Stimulated activated CD8-positive, alpha-beta memory T cell treated with anti-CD3 and anti-CD28 coated beads, Interleukin-7, amount 100 ng/mL, for 1 hour (primary cell): ENCODE data around the gene EGLN1.

Experiments
- DNase-seq, 2 donors: peaks; one replicate each; pipeline ENCODE4 v3.0.0-alpha.2; 2020; ENCODE audit warnings: low read depth in 2 of 2

Gene EGLN1

DNA sequence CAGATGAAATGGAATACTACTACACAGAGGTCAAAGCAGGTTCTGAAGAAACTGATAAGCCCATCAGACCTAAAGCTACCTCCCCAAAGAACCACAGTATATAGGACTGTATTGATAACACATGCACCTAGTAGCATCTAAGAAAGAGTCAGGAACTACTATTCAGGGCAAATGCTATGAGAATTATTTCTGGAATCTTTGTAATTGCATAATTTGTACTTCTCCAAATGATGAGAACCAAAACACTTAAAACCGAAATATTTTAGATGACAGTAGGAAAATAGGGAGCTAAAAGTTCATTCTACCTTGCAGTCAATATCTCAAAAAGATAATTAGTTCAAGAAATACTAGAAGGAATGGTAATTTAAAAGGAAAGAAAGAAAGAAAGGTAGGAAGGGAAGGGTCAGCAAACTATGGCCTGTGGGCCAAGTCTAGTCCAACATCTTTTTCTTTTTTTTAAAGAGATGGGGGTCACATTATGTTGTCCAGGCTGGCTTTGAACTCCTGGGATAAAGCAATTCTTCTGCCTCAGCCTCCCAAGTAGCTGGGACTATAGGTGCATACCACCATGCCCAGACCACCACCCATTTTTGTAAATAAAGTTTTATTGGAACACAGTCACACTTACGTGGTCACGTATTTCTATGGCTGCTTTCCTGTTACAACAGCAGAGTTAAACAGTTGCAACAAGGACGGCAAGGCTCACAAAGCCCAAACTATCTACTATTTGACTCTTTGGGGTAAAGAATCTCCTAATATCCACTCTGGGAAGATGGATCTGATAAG, 24.0 kb downstream of the EGLN1 start:
- DNase-seq: no peak

DNA sequence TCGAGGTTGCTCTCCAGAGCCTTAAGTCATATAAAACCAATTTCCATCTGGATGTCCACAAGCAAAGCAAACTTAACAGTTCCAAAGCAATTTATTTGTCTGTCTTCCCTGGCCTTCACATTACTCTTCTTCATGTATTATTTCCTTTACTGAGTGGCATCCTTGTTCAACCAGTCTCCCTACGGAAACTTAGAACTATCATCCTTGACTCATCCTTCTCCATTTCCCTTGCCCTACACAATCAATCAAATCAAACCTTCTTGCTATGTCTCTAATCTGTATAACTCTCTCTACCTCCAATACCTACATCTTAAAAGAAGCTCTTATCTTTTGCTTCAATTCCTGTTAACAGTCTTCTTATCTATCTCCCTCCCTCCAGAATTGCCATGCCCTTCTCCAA, 25.4 kb downstream of the EGLN1 start:
- no peak for DNase-seq

DNA sequence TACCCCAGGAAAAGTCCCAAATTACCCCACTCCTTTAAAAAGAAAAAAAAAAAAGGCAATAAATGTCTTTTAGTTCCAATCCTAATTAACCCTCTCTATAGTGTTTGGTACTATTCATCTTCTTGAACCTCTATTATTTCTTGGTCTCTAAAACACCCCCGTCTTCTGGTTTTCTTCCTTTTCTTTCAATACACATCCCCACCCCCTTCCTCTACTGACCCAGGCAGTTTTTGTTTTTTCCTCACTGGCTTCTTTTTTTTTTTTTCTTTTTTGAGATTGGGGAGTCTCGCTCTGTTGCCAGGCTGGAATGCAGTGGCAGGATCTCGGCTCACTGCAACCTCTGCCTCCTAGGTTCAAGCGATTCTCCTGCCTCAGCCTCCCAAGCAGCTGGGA, 26.1 kb downstream of the EGLN1 start:
- DNase-seq: no peak

DNA sequence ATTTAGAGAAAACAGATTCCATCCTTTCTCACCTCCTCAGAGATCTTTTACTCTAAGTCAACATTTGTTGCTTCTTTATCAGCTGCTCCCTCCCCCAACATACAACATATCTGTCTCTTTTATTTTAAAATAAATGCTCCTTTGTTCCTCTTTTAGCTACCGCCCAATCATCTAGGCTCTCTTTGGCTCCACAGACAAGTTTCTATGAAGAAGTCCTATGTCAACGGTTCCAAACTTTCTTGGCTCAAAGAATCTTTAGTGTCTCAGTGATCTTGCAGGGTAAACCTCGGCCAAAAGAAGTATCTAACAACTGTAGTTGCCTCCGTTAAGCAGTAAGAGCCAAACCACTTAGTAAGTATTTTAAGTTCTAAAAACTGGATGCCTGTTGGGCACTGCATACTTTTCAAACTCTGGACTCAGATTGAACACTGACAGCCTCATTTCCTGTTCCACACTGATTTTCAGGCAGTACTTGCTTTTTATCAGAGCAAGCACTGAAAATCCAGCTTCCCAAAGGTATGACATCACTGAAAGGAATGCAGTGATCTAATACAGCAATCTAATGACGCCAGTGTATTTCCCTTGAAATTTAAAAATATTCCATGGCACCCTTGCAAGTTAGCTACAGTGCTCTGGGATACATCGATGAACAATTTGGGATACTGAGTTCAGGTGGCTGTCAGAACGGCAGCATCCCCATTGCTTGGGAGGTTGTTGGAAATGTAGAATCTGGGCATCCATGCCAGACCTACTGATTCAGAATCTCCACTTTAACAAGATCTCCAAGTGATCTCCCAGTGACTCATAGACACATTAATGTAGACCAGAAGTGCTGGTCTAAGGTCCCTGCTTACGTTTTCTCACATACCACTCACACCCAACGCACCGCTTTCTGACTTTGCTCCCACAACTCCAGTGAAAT, 26.8 kb downstream of the EGLN1 start:
- DNase-seq: no peak

DNA sequence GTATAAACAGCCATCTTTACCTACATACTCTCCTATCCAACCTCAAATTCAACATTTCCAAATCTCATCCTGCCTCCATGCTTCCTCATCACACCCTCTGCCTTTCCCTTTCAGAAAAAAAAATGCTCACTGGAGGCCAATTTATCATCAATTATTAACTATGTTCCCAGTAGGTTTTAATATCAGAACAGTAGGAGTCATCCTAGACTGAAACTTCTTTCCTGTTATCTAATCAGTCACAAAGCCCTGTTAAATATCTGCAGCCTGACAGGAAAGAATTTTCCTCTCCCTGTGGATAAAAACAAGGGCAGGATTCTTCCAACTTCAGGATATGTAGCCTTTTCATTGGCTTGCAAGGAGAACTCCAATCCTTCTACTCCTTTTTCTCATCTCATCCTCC, 28.4 kb downstream of the EGLN1 start:
- DNase-seq: no peak

DNA sequence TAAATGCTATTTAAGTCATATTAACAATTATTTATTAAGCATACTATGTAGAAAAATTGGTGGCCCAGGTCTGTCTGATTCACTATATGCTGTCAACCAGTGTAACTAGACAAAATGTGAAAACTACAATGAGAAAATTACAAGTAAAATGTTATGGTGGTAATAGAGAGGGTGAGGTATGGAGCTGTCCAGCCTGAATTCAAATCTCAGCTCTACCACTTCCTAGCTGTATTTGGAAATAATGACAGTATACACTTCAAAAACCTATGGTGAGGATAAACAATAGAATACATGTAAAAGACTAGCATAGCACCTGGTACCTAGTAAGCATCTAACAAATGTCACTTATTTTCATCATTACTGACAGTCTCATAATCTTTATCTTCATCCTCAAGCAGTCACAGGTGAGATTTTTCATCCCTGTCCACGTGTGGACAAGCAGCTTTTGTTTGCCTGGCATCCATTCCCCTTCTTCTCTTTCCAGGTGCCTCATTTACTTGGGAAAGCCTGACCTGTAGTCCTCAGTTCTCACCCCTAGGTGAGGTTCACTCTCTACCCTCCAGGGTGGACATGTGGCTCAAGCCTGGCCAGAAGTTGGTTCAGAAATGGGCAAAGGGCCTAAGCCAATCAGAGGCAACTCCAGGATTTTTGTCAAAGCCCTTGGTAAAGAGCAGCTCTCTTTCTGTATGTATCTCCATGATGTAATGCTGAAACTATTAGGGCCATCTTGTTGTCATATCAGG, 29.5 kb downstream of the EGLN1 start:
- no peak for DNase-seq

DNA sequence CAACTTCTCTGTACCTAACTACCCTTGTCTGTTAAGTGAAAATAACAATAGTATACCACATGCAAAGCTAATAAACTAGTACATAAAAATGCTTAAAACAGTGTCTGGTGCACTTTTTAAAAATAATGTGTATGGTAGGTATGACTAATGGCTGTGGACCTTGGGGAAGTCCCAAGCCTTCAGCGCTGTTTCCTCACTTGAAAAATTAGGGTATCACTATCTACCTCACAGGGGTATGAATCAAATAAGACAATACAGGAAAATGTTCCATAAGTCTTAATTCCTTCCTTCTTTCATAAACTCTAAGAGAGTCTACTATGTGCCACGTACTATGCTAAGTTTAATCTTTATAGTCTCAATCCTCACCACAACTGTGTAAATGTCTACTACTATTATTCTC, 32.0 kb downstream of the EGLN1 start:
- DNase-seq: no peak

DNA sequence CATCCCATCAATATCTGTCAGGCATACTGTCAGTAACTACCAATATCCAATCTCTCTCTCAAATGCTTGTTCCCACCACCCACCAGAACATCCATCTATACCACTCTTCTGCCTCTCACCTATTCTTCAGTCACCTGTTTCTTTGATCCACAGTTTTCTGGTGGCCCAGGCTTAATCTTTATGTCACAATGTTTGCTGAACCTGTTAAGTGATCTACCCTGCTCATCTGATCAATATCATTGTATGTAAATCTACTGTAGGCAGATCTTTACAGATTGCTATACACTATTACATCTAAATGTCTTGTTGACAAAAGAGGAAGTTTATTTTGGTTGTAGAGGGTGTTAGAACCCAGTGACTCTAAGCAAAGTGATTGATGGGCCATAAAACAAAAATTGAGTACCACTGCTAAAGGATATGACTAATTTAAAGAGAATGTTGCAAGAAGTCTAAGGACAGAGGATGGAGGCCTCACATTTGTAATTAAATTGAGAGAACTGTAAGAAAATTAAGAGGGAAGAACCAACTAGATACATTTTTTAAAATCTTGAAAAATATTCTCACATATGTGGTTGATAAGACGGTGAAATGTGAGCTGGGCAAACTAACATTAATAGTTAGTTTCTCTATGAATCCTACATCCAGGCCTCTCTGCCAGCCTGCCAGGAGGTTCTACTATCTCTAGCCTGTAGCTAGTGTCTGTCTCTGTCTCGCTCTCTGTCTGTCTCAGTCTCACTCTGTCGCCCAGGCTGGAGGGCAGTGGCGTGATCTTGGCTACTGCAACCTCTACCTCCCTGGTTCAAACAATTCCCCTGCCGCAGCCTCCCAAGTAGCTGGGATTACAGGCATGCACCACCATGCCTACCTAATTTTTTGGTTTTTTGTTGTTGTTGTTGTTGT, 34.1 kb downstream of the EGLN1 start:
- DNase-seq: no peak

DNA sequence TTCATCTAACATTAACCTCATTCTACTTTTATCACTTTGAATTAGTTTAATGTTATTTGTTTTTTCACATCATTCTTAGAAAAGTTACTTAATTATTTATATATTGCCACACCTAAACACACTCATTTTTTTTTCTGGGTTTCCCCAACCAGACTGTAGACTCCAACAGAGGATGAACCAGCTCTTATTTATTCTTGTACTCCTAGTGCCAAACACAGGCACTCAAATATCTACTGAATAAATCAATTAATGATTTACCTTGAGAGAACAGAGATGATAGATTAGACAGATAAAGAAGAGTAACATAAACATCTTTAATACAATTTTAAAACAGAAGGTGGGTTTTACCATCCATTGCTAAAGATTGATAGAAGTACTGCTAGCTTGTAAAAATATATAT, 35.6 kb downstream of the EGLN1 start:
- no peak for DNase-seq

DNA sequence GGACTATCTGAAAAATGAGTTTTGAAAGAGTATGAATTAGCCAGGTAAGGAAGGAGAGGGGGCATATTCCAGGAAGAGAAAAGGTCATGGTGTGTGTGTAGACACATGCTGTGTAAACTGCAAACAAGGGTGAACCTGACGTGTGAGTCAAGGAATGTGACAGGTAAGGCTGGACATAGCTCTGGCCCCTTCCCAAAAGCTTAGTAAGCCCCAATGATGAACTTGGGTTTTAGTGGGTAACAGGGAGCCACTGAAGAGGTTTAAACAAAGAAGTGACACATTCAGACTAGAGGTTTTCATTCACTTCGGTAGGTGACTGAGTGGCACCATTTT, 36.7 kb downstream of the EGLN1 start:
- DNase-seq: no peak

DNA sequence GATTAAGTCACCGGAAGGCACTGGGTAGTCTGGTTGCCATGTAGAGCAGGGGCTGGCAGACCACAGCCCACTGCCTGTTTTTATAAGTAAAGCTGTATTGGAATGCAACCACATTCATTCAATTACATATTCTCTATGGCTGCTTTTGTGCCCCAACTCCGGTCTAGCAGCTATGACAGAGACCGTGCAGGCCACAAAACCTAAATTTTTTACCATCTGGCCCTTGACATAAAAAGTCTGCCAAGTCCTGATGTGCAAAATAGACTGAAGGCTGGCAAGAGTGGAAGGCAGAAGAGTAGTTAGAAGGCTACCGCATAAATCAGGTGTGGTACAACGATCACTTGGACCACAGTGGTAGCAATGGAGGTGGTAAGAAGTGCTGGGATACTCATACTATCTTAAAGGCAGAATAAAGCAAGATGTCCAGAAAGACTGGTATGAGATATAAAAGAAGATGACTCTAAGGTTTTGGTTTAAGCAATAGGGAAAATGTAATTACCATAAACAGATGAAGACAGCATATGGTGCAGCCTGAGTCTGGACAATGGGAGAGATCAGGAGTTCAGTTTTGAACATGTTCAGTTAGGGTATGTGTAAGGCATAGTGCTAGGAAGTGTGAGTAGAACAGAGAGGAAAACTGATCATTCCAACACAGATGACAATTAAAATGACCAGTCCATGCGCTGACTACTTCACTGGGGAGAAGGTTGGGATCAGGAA, 37.2 kb downstream of the EGLN1 start:
- no peak for DNase-seq

DNA sequence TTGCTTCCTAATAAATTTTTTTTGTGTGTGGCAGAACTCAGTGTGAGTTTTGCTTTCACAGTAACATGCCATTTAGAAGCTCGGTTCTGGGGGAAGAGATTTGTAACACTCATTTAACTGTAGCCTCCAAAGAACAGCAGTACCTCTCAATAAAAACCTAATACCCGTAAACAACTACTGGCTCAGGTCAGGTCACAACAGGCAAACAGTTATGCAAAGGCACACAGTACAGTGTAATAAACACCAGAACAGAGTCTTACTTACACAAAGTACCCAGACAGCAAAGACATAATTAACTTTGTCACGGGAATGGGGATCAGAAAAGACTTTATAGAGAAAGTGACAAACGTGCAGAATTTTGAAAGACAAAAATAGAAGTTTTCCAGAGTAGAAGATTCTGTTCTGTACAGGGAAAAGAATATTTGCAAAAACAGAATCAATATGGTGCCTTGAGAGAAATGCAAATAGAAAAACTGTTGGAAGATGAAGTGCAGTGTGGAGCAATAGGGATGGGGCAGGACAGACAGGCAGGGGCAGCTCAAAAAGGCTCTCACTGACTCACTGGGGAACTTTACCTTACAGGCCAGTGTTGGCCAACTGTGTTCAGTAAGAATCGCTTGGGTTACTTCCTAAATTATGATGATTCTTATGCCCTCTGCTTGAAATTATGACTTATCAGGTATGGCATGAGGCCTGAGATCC, 38.8 kb downstream of the EGLN1 start:
- DNase-seq: no peak

DNA sequence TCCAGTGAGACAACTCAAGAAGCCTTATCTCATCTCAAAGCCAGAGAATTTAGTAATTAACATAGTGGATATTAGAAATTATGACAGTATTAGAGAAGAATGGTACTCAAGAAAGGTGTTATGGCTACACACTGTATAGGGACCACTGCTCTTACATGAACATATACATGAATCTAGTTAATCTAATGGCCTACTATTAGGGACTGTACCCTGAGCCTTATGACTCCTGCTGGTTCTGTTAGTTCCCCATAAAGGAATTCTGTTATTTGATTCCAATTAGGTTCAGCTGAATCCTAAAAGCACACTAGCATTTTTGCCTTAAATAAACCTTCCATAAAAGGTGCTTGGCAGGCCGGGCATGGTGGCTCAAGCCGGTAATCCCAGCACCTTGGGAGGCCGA, 39.7 kb downstream of the EGLN1 start:
- no peak for DNase-seq

DNA sequence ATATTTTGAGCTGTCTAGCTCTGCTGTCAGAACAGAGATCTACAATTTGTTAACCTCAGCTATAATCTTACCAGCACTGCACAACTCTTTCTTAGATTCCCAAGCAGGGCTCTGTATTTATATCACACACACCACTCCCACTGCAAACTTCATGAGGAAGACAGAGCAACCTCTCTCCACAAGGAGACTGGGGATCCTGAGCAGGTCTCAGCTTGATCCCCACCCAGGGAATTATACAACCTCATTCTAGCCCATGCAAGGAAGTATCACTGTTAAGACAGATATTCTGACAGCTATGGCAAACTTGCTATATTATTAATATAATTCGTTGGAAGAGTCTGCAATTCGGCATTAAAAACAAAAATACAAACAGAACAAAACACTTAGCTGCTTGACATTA, 40.4 kb downstream of the EGLN1 start:
- DNase-seq: no peak

DNA sequence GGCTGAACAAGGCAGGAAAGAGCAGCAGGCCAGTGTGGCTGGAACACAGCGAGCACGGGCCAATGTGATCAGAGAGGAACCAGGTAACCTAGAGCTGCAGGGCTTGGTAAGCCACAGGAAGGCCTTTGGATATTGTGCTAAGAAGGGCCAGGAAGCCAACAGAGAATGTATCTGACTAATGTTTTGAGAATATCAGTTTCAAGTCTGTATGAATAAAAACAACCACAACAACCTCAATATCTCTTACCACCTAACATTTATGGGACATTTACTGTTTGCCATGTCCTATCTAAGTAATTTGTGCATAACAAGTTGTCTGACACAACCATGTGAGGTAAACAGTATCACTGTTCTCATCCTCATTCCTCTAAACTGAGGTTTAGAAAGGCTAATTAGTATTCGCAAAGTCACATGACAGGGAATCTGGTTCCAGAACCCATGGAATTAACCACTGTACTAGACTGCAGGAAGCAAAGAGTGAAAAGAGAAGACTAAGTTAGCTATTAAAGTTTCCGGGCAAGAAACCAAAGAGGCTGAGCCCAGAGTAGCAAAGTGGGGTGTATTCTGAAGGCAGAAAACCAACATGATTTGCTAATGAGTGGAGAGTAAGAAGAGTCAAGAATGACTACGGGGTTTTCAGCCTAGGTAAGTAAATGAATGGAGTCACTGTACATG, 45.1 kb downstream of the EGLN1 start:
- DNase-seq: no peak

DNA sequence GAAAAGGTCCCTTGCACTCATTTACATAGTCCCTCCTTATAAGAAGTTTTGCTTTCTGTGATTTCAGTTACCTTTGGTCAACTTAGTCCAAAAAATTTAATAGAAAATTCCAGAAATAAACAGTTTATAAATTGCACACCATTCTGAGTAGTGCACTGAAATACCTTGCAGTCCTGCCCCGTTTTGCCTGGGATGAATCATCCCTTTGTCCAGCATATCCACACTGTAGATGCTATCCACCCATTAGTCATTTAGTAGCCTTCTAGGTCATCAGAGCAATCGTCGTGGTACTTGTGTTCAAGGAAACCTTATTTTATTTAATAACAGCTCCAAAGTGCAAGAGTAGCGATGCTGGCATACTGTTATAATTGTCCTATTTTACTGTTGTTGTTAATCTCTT, 46.0 kb downstream of the EGLN1 start:
- DNase-seq: no peak

DNA sequence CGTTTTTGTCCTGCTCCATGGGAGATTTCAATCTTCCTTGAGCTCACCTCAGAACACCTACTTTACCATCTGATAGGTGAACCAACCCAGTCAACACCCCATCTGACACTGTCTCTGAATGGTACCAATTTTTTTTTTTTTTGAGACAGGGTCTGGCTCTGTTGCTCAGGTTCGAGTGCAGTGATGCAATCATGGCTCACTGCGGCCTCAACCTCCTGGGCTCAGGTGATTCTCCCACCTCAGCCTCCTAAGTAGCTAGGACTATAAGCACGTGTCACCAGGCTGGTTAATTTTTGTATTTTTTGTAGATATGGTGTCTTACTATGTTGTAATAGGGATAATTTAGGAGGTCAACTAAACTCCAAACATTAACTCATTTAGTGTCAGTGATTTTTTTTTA, 47.7 kb downstream of the EGLN1 start:
- DNase-seq: no peak

DNA sequence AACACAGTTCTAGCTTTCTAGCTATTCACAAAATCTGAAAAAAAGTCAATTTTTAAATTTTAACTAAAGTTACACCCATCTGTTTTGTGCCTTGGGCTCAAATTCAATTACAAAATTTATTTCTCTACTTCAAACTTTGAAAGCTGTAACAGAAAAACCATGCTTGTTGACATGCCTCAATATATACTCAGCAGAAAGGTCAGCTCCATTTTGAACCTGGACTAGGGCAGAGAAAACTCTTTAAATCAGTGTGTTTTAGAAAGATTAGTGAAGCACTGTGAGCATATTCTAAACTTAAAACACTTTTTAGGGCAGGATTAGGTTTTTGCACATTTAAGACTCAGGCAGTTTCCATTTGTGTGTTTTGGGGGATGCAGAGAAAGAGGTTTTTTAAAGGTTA, 49.6 kb downstream of the EGLN1 start:
- no peak for DNase-seq

DNA sequence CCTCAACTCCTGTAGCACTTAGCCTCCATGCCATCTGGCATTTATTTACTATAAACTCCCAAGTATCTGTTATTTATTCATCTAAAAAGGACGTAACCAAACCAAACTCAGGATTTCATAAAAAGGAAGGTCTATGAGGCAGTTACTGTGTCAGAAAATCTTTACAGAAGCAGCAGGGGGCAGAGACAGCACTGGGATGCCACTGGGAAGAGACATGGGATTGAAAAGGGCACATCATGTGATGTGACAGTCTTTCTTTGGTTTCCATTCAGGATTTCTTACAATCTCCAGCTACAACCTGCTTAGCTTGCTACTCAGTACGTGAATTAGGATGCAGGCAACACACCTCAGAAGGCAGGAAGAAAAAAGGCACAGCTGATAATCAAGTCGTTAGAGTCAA, 52.8 kb downstream of the EGLN1 start:
- DNase-seq: no peak

DNA sequence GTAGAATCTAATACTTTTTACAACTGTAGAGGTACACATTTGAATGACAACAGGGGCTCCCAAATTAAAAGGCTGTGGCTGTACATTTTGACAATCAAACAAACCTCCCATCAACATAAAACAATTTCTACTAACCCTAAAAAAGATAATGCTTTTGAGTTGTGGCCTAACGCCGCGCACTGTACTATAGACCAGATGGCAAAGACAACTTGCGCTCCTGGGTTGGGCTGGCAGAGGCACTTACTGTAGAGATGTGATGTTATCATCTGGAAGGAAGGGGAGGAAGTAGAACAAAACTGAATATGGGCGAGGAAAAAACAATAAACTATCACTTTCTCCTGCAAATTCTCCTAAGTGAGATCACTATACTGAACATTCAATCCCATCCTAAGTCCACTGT, 57.9 kb downstream of the EGLN1 start:
- DNase-seq: no peak
